Ramos (cell line): ENCODE data around the gene ALG14.

Source experiments
- in situ Hi-C: fragments of 300-500 bp; cut with MboI; formaldehyde crosslinking; loops from one replicate; pipeline ENCODE4 v1.14.3; 2022; ENCODE audit warnings: low sequenced_read_pairs; ENCODE audit not compliant: unreplicated experiment

The ALG14 gene

DNA sequence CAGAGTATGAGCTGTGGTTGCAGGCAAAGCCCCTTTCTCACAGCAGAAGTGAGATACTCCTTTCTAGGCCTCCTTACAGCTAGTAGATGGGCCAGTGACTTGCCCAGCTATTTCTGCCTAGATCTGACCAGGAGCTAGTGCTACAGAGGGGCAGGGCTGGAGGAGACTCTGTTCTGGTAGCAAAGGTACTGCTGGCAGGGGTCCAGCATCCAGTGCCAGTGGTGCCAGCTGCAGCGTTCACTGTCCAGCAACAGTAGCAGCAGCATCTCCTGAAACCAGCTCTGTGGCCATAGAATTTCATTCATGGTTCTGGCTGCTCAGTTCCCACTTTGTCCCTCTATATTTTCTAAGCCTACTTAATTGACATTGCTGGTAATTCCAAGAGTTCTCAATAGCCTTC is 83.4 kb downstream of the ALG14 start:
- in situ Hi-C loops, result no loop called here

DNA sequence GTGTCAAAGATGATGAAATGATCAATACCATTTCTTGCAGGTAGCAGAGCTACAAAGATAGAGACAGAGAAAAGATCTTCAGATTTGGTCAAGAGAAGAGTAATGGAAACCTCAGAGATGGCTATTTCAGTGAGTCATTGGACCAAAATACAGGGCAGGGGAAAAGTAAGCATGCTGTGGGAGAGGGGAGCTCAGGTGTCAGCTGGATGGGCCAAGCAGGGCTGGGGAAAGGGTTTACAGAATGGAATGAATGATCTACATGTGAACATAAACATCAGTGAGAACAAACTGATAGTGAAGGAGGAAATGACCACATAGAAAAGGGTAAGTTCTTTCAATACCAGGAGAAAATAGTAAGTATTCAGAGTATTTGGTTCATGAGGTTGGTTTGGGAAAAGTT is 84.4 kb downstream of the ALG14 start:
- in situ Hi-C loops, result no loop called here

DNA sequence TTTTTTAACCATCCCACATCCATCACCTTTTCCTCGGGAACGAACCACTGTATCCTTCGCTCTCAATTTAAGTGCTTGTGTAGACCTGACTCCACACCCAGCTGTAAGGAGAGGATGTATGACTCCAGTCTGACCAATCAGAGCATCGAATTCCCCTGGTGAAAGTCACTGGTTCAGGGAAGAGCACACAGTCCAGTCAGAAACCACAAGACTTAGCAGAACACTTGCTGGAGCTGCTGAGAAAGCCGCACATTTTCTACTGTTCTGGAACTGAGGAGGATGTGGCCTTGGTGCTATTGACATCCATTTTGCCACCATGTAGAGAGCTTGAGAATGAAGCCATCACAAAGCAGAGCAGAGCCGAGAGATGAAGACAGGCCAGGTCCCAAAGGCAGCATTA is 86.0 kb downstream of the ALG14 start:
- in situ Hi-C loops, result no loop called here

DNA sequence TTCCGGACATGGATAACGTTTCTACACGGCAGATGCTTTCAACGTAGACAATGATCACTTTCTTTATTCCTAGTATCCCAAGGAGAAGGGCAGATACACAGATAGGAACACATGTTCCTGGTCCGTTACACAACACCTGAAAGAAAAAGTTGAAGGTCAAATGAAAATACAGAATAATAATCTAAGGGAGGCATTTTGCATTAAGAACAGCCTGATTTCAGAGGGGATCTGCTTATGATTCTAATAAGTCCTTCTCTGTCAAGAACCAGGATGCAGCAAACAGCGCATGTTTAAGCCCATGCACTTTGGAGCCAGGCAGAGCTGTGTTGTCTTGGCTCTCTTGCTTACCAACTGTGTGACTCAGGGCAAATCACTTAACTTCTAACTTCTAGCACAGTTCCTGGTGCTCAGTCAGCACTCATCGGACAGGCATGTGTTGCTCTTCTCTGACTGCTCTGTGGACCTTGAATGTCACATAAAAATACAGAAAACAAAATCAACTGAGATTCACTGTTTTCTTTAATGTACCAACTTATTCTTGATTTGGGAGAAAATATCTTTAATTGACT is 89.5 kb downstream of the ALG14 start:
- in situ Hi-C loops, result no loop called here

DNA sequence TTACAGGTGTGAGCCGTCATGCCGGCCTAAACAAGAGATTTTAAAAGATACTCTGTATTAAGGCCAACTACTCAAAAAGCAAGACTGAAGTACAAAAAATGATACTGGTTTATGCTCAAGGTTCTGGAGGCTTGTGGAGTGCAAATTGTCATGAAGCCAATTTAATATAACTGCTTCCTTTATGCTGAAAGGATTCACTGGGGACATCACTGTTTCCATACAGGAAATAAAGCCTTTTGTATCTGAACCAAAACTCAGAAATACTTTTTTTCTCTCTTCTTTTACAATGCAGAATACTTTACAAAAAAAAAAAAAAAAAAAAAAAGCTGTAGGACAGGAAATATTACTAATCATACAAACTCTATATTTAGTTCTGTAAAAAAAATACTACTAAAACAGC is 90.4 kb downstream of the ALG14 start:
- in situ Hi-C loops, result no loop called here

DNA sequence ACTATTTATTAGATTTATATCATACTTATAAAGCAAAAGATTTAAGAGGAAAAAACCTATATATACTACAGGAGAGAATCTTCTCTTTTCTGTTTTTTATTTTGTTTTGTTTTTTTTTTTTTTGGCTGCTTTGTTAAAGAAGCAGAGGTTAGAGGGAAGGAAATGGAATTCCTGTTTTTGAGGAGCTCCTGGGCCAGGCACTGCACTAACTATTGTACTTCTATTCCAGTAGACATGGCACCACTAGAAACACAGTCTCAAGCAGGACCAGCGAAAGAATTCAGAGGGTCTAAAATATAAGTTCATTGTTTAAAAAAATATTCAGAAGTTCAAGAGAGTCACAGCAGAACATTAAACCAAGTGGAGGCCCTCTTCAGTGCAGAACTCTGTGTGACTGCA is 91.2 kb downstream of the ALG14 start:
- in situ Hi-C loops, result no loop called here

DNA sequence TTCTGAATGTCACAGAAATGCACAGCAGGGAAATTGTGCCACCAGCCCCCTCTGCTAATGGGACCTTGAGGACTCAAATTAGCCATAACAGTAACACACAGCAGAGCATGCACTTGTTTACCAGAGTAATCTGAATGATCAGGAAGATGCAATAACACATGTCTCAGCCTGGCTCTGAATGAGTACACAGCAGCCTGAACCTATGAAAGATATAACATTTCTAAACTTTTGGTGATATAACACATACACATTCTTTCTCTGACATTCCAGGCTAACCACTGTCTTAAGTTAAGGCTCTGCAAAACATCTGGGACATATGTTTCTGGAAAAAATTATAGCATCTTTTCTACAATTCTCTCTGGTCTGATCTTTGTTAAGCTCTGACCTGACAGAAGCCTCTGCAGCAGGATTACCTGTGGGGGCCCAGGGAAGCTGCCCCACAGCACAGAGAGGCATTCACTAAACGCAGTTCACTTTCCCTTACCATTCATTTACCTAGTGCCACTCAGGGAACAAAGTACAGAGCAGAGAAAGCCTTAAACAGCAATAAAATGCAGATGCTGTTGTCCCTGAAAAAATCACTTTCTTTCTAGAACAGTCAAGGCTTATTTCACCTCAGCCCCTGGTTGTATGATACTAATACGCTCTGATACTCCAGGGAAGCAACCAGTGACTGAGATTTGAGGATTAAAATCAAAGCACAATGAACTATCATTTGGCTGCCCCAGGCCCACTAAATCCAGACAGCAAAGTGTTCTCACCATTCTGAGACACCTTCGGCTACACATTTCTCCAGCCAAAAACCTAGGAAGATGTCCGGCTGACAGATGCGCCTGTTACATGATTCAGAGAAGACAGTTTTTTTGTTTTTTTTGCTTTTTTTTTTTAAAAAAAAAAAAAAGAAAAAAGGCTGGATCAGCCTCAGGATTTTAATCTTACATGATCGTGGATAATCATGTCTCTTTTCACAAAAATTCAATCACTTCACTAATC is 91.9 kb downstream of the ALG14 start:
- in situ Hi-C loops, result no loop called here

DNA sequence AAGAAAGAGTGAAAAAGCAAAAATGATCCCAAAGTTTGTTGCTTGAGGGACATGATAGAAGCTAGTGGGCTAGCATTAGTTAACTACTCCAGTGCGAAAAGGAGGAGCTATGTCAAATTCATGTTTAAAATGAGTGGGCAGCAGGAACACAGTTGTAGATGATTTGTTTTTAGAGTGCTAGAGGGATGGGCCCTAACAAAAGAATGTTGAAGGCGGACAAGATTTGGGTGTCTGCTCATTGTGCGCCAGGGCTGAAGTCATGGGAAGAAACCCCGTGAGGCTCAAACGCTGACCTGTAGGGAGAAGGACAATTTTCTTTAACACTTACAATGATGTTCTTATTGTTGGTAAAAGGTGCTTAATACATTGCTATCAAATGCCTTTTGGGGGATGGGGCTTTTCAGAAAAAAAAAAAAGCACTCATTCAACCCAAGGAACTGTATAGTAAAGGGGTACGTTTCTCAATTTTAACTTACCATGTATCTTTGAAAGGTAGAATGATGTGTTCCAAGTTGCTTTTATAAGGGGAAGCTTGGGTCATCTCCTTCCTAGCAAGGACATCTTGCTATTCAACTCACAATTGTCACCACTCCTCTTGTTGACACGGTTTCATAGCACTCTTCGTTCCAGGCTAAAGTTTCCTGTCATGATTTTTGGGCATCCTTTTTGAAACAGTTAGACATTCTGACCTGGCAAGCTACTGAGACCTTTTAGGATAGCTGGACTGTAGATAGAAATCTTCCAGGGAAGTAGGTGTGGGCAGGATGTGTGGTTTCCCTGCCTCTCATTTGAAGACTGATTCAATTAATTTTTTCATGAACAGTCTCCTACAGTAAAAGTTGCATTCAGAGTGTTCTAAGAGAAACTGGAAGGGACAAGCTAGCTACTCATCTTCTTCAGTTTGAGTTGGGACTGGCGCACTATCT is 92.8 kb downstream of the ALG14 start:
- in situ Hi-C loops, result no loop called here

DNA sequence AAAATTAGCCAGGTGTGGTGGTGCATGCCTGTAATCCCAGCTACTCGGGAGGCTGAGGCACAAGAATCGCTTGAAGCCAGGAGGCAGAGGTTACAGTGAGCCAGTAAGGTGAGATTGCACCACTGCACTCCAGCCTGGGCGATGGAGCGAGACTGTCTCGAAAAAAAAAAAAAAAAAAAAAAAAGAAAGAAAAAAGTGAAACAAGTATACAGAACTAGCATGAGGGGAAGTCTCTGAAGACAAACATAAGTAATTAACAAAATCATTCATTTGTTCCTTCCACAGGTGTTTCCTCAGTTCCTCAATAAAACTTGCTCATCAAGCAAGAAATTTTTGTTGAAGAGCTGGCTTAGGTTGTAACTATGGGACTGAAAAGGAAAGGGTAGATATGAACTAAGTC is 93.6 kb downstream of the ALG14 start:
- in situ Hi-C loops, result no loop called here

DNA sequence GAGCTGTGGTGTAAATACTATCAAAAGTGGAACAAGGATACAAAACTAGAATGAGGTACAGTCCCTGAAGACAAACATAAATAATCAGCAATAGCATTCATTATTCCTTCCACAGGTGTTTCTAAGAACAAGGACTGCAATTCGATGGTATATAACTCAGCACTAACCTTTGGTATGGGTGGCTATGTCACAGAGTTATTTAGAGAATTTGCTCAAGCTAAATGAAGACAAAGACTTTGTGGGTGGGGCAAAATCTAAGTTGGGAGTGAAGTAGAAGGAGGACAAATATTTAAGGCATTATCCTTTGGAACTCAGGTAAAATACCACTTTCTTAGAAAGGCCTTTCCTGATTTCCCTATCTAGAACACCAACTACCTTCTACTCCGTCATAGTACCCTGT is 94.3 kb downstream of the ALG14 start:
- in situ Hi-C loops, result no loop called here

DNA sequence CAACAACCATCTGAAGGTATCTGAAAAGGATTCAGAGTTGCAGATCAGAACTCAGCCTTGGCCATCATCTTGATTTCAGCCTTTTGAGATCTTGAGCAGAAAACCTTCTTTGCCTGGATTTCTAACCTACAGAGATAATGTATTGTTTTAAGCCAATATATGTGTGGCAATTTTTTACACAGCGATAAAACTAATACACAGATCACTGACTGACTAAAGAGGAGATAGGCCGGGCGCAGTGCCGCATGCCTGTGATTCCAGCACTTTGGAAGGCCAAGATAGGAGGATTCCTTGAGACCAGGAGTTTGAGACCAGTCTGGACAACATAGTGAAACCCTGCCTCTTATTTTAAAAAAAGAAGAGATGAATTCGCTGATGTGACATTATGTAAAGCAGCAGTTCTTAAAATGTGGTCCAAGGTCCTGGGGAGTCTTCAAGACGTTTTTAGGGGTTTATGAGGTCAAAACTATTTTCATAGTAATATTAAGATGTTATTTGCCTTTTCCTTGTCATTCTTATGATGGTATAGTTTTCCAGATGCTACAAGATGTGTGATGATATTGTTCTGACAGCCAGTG is 95.7 kb downstream of the ALG14 start:
- in situ Hi-C loops, result no loop called here

DNA sequence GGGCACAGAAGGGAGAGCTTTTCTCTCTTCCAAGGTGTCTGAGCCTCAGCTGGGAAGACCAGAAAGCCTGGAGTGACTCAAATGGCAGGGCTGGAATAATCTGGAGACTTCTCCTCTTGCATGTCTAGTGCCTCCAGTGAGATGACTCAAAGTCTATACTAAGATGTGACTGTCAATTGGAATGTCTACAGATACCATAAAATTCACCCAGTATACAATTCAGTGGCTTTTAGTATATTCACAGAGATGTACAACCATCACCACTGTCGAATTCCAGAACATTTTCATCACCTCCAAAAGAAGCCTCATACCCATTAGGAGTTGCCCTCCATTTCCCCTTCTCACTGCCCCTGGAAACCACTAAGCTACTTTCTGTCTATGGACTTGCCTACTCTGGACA is 97.9 kb downstream of the ALG14 start:
- in situ Hi-C loops, result no loop called here

DNA sequence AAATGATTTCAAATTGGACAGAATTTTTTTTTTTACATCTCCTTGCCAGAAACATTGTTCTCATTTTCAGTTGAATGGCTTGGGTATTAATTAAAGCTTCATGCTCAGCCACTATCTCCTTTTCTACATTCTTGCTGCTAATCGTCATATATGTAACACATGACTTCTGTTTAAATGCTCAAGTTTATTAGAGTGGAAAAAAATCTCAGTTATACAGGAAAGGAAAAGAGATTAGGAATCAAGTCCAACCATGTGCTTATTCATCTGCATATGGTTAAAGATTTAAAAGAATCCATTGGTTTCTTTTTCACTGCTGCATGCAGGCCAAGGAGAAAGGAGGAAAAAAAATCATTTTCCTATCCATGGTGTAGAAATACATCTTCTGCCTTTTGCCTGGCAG is 98.5 kb downstream of the ALG14 start:
- in situ Hi-C loops, result no loop called here

DNA sequence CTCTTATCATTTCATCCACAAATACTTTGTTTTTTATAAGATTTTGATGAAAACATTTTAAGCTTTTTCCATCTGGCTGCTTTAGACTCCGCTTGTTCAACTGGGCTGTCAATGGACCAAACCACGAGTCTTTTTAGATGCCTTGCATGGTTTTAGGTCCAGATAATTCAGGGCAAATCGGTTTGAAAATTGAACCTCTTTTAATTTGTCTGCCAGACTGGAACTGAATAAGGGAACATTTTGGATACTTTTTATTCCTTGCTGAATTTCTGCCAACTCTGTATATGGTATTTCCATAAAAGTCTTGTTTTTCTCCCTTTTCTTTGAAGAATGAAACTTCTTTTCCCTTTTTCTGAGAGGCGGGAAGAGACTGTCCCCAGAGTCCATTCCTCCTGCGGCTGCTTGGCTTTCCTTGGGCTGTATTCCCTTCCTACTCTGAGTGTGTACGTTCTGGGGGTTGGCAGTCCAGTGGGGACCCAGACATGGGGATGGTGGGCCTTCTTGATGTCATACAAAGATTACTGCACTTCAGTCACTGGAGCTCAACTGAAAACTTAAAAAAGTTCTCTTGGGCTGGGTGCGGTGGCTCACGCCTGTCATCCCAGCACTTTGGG is 99.3 kb downstream of the ALG14 start:
- in situ Hi-C loops, result no loop called here

DNA sequence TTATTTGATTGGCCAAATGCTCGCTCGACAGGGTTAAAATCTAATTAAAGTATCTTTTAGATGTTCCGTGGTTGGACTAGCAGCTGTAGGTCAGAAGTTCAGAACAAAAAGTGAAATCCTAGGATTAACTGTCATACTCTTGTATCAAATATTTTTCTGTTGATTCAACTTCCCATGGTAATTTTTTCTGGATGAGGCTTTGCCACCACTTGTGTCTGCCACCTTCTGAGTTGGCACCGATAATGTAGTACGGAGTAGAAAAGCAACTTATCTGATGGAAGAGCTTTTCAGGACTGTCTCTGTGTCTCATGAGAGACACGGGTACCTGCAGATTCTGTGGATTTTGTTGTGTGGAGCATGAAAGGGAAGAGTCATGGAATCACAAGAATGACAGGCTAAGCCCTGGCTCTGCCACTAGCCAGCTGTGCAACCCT is 101.2 kb downstream of the ALG14 start:
- in situ Hi-C loops, result no loop called here

DNA sequence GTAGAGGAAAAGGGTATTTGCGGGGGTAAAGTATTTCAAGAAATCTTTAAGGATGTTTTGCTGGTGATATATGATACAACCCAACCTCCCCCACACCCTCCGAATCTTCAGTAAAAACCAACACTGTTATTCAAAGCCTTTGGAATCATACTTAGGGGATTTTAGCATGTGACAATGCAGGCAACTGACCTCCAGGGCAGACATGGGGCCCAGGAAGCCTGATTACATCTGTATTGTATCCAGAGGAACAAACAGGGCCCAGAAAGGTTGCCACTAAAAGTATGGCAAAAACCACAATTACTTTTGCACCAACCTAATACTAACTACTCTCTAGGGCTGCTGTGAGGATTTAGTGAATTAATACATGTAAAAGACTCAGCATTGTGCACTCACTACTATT is 102.0 kb downstream of the ALG14 start:
- in situ Hi-C loops, result no loop called here

DNA sequence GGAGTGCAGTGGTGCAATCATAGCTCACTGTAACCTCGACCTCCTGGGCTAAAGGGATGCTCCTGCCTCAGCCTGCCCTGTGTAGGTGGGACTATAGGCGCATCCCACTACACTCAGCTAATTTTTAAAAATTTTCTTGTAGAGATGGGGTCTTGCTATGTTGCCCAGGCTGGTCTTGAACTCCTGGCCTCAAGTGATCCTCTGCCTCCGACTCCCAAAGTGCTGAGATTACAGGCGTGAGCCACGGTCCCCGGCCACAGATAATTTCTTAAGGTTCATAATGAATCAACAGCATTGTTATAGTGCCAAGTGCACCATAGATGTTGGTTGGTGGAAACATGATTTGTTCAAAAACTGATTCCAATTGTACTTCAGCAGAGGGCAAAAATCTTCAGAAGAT is 103.6 kb downstream of the ALG14 start:
- in situ Hi-C loops, result no loop called here

DNA sequence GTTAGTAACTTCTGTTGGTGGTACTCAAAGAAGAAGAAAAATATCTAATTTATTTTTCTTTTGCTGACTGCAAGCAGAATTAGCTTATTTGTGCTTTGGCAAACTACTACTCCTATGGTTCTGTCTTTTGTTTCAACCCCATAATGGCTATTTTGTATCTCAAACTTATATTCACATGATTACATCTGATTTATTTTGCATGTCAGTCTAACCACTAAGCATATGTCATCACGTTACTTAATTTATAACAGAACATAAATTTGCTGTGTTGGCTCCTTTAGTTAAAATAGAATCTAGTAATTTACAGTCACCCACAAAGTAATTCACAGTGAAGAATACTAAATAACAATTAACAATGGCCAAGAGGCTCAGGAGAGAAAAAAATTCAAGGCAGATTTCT is 106.7 kb downstream of the ALG14 start:
- in situ Hi-C loops, result no loop called here

DNA sequence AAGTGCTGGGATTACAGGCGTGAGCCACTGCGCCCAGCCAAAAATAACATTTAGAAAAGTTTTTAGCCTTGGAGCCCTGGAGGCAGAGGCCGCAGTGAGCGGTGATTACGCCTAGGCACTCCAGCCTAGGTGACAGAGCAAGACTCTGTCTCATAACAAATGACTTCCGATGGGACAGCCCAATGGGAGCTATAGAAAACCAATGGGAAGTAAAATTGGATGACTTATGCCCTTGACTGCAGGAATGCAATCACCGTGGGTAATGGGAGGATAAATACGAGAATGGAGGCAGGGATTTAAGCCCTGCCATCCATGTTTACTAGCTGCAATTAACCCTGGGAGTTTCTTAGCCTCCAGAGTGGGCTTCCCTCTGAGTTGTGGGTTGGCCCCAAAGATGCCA is 108.9 kb downstream of the ALG14 start:
- in situ Hi-C loops, result no loop called here
